ENCODE data around the gene TMEM258.

DNA sequence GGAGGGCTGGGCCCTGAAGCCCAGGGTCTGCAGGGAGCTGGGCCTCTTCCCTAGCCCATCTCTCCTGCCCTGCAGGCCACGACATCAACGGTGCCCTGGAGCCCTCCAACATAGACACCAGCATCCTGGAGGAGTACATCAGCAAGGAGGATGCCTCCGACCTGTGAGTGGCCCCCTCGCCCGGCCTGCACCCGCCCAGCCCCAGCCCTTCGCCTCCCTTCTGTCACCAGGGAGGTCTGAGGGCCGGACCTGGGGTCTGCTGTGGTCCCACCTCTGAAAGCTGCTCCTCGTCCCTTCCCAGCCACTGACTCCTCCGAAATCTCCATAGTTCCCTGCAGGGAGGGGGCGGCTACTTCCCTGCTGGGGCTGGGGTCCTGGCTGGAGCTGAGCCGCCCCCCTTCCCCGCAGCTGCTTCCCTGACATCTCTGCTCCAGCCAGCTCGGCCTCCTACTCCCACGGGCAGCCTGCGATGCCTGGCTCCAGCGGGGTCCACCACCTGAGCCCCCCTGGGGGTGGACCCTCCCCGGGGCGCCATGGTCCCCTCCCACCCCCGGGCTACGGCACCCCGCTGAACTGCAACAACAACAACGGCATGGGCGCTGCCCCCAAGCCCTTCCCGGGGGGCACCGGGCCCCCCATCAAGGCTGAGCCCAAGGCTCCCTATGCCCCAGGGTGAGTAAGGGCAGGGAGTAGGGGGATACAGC lies 26.7 kb downstream of the TMEM258 start:
- TF ChIP-seq, protein P1, sequence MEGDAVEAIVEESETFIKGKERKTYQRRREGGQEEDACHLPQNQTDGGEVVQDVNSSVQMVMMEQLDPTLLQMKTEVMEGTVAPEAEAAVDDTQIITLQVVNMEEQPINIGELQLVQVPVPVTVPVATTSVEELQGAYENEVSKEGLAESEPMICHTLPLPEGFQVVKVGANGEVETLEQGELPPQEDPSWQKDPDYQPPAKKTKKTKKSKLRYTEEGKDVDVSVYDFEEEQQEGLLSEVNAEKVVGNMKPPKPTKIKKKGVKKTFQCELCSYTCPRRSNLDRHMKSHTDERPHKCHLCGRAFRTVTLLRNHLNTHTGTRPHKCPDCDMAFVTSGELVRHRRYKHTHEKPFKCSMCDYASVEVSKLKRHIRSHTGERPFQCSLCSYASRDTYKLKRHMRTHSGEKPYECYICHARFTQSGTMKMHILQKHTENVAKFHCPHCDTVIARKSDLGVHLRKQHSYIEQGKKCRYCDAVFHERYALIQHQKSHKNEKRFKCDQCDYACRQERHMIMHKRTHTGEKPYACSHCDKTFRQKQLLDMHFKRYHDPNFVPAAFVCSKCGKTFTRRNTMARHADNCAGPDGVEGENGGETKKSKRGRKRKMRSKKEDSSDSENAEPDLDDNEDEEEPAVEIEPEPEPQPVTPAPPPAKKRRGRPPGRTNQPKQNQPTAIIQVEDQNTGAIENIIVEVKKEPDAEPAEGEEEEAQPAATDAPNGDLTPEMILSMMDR (conservative IDR thresholded peaks at IDR 0.05; ENCODE audit: low read depth, low read length), result no peak
- TF ChIP-seq BHLHE40 (IDR thresholded peaks at IDR 0.05; ENCODE audit: low read depth, low read length) (no peak), POLR2A (IDR thresholded peaks at IDR 0.05; ENCODE audit: low read depth, low read length) (no peak), FOS (IDR thresholded peaks at IDR 0.05; ENCODE audit: low read depth, low read length) (no peak), RFX5 (IDR thresholded peaks at IDR 0.05; ENCODE audit: low read depth, low read length) (no peak), CEBPB (IDR thresholded peaks at IDR 0.05; ENCODE audit: low read depth, low read length) (no peak), CHD1 (IDR thresholded peaks at IDR 0.05; ENCODE audit: low read depth, low read length) (no peak), RAD21 (IDR thresholded peaks at IDR 0.05; ENCODE audit: low read length) (no peak), MXI1 (IDR thresholded peaks at IDR 0.05; ENCODE audit: borderline replicate concordance, low read depth, low read length) (no peak), MAFK (IDR thresholded peaks at IDR 0.05; ENCODE audit: low read depth, low read length) (no peak), RCOR1 (IDR thresholded peaks at IDR 0.05; ENCODE audit: insufficient replicate concordance, low read length) (no peak)
- TF ChIP-seq, protein P2, sequence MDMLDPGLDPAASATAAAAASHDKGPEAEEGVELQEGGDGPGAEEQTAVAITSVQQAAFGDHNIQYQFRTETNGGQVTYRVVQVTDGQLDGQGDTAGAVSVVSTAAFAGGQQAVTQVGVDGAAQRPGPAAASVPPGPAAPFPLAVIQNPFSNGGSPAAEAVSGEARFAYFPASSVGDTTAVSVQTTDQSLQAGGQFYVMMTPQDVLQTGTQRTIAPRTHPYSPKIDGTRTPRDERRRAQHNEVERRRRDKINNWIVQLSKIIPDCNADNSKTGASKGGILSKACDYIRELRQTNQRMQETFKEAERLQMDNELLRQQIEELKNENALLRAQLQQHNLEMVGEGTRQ (IDR thresholded peaks at IDR 0.05; ENCODE audit: low read depth, low read length), result no peak

Data from IMR-90 (cell line).